ENCODE measurements around the gene RPL18.
A peak's percentile ranks its signal among the peaks of the same experiment; 100 is the strongest.

RPL18 gene

GRCh38 chr19:48624067-48624594 lies 5.2 kb upstream of the RPL18 start (continued):
- TF ChIP-seq ZNF701 (tag by site-specific recombination; IDR thresholded peaks at IDR 0.05) (no peak), KLF9 (tag by site-specific recombination; IDR thresholded peaks at IDR 0.05; ENCODE audit: low read depth) (peak; percentile 83; the same call in 1 of the 2 replicates), ZNF658 (tag by site-specific recombination; IDR thresholded peaks at IDR 0.05) (no peak), KLF10 (tag by site-specific recombination; IDR thresholded peaks at IDR 0.05) (peak; percentile 100), ZNF335 (tag by site-specific recombination; conservative IDR thresholded peaks at IDR 0.05) (peak; percentile 94), ZNF157 (tag by site-specific recombination; IDR thresholded peaks at IDR 0.05) (no peak), GLIS2 (tag by site-specific recombination; IDR thresholded peaks at IDR 0.05) (peak; percentile 89), ZNF19 (tag by site-specific recombination; IDR thresholded peaks at IDR 0.05; ENCODE audit: low read depth) (no peak), ZNF664 (tag by site-specific recombination; IDR thresholded peaks at IDR 0.05) (no peak), ZNF121 (tag by site-specific recombination; IDR thresholded peaks at IDR 0.05) (no peak), ZNF76 (tag by site-specific recombination; IDR thresholded peaks at IDR 0.05; ENCODE audit: borderline replicate concordance, low read depth) (peak; percentile 75), GLIS1 (tag by site-specific recombination; IDR thresholded peaks at IDR 0.05) (peak; percentile 75), OVOL3 (tag by site-specific recombination; IDR thresholded peaks at IDR 0.05) (no peak), ZNF202 (tag by site-specific recombination; IDR thresholded peaks at IDR 0.05; ENCODE audit: borderline replicate concordance) (no peak), ZSCAN16 (tag by site-specific recombination; IDR thresholded peaks at IDR 0.05) (no peak), OSR2 (tag by site-specific recombination; IDR thresholded peaks at IDR 0.05) (no peak), ZFP69B (tag by site-specific recombination; IDR thresholded peaks at IDR 0.05) (no peak), ZSCAN23 (tag by site-specific recombination; IDR thresholded peaks at IDR 0.05) (no peak), ZNF394 (tag by site-specific recombination; IDR thresholded peaks at IDR 0.05; ENCODE audit: borderline replicate concordance) (no peak), ZNF184 (tag by site-specific recombination; IDR thresholded peaks at IDR 0.05) (no peak), ZNF707 (tag by site-specific recombination; IDR thresholded peaks at IDR 0.05) (no peak), TRIM28 (IDR thresholded peaks at IDR 0.05; ENCODE audit: borderline replicate concordance, low read length) (no peak), ZNF768 (tag by site-specific recombination; IDR thresholded peaks at IDR 0.05) (no peak), SETDB1 (IDR thresholded peaks at IDR 0.05; ENCODE audit: insufficient read length, low read length) (no peak), MYNN (tag by site-specific recombination; IDR thresholded peaks at IDR 0.05; ENCODE audit: borderline replicate concordance) (no peak), ZBTB48 (tag by site-specific recombination; IDR thresholded peaks at IDR 0.05) (no peak), SCRT2 (tag by site-specific recombination; IDR thresholded peaks at IDR 0.05) (no peak), ZNF670 (tag by site-specific recombination; IDR thresholded peaks at IDR 0.05; ENCODE audit: low read depth) (no peak), ZNF426 (tag by site-specific recombination; IDR thresholded peaks at IDR 0.05) (no peak)
- TF ChIP-seq, protein P1, sequence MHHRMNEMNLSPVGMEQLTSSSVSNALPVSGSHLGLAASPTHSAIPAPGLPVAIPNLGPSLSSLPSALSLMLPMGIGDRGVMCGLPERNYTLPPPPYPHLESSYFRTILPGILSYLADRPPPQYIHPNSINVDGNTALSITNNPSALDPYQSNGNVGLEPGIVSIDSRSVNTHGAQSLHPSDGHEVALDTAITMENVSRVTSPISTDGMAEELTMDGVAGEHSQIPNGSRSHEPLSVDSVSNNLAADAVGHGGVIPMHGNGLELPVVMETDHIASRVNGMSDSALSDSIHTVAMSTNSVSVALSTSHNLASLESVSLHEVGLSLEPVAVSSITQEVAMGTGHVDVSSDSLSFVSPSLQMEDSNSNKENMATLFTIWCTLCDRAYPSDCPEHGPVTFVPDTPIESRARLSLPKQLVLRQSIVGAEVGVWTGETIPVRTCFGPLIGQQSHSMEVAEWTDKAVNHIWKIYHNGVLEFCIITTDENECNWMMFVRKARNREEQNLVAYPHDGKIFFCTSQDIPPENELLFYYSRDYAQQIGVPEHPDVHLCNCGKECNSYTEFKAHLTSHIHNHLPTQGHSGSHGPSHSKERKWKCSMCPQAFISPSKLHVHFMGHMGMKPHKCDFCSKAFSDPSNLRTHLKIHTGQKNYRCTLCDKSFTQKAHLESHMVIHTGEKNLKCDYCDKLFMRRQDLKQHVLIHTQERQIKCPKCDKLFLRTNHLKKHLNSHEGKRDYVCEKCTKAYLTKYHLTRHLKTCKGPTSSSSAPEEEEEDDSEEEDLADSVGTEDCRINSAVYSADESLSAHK (tag by site-specific recombination; IDR thresholded peaks at IDR 0.05), result no peak
- TF ChIP-seq, protein P2, sequence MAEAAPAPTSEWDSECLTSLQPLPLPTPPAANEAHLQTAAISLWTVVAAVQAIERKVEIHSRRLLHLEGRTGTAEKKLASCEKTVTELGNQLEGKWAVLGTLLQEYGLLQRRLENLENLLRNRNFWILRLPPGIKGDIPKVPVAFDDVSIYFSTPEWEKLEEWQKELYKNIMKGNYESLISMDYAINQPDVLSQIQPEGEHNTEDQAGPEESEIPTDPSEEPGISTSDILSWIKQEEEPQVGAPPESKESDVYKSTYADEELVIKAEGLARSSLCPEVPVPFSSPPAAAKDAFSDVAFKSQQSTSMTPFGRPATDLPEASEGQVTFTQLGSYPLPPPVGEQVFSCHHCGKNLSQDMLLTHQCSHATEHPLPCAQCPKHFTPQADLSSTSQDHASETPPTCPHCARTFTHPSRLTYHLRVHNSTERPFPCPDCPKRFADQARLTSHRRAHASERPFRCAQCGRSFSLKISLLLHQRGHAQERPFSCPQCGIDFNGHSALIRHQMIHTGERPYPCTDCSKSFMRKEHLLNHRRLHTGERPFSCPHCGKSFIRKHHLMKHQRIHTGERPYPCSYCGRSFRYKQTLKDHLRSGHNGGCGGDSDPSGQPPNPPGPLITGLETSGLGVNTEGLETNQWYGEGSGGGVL (tag by site-specific recombination; IDR thresholded peaks at IDR 0.05), result no peak
- TF ChIP-seq, protein P3, sequence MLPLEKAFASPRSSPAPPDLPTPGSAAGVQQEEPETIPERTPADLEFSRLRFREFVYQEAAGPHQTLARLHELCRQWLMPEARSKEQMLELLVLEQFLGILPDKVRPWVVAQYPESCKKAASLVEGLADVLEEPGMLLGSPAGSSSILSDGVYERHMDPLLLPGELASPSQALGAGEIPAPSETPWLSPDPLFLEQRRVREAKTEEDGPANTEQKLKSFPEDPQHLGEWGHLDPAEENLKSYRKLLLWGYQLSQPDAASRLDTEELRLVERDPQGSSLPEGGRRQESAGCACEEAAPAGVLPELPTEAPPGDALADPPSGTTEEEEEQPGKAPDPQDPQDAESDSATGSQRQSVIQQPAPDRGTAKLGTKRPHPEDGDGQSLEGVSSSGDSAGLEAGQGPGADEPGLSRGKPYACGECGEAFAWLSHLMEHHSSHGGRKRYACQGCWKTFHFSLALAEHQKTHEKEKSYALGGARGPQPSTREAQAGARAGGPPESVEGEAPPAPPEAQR (tag by site-specific recombination; IDR thresholded peaks at IDR 0.05), result no peak

All from HEK293 (cell line).